DMS53 treated with DMSO at 0.1 percent for 48 hours (cell line): Measurements from ENCODE around the gene ITGA2.

Source experiments
- DNase-seq: peaks from one replicate; lab custom pipeline; 2025; ENCODE audit not compliant: unreplicated experiment; lab: John Stamatoyannopoulos, UW

The ITGA2 gene

DNA sequence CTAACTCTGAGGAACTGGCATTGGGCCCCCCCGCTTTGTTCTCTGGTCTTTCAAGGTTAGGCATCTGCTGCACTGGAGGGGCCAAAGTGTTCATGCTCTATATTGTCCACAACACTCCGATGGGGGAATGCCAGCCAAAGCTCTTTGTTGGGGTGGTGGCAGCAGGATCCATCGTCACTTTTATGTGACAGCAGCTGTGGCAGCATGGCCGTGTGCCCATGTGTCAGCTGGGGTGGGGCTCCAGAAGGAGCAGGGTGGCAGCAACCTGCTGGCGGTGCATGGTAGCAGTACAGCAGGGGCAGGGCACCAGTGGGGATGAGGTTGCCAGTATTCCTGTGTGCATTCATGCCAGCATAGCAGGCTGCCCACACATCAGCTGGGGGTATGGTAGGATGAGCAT is 28.2 kb downstream of the ITGA2 start:
- DNase-seq: no peak

- DNase-seq: no peak
These were observed 28.7 kb downstream of the ITGA2 start for GRCh38 chr5:53017794-53018391.

DNA sequence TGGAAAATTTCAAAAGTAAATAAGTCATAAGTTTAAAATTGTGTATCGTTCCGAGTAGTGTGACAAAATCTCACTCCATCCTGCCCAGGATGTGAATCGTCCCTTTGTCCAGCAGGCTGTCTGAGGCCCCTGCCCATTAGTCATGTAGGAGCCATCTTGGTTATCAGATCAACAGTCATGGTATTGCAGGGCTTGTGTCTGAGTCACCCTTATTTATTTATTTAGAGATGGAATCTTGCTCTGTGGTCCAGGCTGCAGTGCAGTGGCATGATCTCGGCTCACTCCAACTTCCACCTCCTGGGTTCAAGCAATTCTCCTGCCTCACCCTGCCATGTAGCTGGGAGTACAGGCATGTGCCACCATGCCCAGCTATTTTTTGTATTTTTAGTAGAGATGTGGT is 30.2 kb downstream of the ITGA2 start:
- no peak for DNase-seq

- no peak for DNase-seq
These were observed 33.9 kb downstream of the ITGA2 start for GRCh38 chr5:53022930-53023511.

GRCh38 chr5:53023969-53024368 is 34.8 kb downstream of the ITGA2 start:
- DNase-seq: no peak

- no peak for DNase-seq
These were observed 35.4 kb downstream of the ITGA2 start for GRCh38 chr5:53024535-53024934.

DNA sequence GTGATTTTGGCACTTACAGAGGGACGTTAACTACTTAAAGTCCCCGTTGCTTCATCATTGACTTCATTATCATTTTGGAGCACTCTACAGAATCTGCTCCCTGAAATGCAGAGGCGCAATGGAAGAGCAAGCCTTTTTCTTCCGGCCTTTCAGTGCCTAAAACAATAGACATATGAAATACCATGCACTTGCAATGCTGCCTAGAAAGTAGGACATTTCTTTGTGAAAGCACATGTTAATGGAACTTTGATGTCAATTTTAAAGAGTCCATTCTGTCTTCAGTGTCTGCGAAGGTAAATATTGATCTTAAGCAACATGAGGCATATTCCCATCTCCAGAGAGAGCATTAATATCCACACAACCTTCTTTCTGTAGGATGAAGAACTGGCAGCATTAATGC is 36.3 kb downstream of the ITGA2 start:
- DNase-seq: no peak

DNA sequence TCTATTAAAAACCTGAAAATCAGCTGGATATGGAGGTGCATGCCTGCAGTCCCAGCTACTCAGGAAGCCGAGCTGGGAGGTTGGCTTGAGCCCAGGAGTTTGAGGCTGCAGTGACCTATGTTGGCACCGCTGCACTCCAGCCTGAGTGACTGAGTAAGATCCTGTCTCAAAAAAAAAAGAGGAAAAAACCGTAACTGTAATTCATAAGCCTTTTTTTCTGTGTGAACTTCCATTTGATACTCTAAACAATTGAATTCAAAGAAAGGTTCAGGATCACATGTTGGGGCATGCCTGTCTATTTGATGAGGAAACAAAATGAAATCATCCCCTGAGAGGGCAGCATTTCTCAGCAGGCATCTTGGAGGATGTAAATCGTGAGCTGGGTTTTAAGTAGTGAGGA is 38.8 kb downstream of the ITGA2 start:
- no peak for DNase-seq

DNA sequence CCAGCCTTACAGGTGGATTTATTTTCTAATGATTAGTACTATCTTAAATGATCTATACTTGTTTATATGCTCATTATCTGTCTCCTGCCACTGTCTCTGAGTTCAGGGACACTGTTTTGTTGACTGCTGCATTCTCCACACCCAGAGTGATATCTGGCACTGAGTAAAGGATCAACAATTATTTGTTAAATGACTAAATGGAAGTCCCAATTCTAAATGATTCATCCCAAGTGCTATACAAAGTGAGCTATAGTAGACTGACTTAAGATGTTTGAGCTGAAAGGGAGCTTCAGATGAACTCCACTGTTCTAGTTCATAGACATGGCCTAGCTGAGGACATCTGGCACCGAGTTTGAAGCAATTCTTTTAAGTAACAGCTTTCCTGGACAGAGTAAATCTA is 40.5 kb downstream of the ITGA2 start:
- DNase-seq: no peak

GRCh38 chr5:53030893-53031292 is 41.7 kb downstream of the ITGA2 start:
- no peak for DNase-seq

DNA sequence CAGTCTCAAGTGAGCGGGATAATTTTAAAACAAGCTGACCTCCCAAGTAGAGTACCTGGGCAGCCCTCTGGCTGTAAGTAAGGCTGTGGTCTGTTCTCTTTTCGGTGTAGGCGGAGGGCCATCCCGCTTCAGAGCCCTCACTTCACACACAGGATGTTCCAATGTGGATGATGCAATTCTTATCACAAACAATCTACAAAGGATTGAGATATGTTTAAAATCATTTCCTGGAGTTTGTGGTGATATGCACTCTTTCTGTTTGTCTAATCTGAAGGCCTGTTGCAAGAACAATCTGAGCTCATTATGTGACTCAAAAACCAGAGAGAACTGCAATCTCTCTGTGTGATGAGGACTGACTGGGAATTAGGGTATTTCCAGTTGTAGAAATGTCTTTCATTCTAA is 42.5 kb downstream of the ITGA2 start:
- DNase-seq: no peak

GRCh38 chr5:53032188-53032587 is 43.0 kb downstream of the ITGA2 start:
- no peak for DNase-seq

DNA sequence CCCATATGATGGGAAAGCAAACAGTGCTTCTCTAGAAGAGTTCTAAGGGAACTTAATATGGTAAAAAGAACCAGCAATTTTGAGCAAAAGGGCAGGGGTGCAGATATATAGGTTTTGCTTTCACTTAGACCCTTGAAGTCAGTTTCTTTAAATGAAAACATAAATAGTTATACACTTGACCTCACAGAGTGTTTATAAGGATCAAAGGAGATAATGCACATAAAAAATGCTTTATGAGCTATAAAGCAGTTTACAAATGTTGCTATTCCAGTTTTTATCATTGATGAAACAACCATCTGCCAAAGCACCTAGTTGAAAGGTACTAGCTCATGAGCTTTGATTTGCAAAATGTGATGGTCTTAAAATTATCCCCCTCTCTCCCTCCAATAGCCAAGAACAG is 45.7 kb downstream of the ITGA2 start:
- no peak for DNase-seq

GRCh38 chr5:53035868-53036381 is 46.8 kb downstream of the ITGA2 start:
- peak; percentile 2 for DNase-seq

- no peak for DNase-seq
These were observed 48.1 kb downstream of the ITGA2 start for GRCh38 chr5:53037141-53037859.

DNA sequence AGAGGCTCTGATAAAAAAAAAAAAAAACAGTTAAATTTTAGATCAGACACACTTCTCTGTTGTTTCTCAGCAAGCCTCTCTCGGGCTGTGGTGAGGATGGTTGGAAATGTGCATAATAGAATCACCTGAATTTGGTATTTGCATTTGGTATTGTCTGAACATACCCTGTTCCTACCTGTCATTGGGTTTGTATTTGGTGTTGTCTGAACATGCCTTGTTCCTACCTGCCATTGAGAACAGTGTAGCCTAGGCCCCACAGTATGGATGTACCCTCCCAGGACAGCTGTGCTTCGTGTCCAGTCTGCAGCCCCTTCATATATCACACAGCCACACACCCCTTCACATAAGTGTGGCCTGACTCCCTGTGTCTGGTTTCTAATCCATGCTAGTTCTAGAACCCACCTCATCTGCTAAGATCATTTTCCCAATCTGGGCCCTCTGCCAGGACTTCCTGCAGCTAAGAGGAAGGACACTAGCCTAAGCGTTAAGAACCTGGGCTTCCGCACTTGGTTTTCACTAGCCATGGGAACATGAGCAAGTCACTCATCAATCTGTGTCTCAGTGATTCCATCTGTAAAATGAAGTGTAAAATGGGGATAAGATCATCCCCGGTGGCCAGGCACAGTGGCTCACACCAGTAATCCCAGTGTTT is 49.2 kb downstream of the ITGA2 start:
- no peak for DNase-seq

DNA sequence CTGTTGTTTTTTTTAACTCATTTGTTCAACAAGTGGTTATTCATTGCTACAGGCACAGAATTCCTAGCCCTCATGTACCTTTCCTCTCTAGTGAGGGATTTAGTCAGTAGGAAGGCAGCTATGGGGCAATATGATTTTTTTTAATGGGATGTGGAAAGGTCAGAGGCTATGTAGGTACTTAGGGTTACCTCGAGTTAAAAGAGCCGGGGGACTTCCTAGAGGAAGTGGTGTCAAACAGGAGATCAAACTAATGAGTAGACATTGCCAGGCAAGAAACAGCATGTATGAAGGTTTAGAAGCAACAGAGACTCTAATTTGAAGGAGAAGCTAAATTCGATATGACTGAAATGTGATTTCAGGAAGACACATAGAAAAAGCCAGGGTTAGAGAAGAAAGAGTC is 50.7 kb downstream of the ITGA2 start:
- DNase-seq: no peak

- no peak for DNase-seq
These were observed 52.0 kb downstream of the ITGA2 start for GRCh38 chr5:53041071-53041692.

DNA sequence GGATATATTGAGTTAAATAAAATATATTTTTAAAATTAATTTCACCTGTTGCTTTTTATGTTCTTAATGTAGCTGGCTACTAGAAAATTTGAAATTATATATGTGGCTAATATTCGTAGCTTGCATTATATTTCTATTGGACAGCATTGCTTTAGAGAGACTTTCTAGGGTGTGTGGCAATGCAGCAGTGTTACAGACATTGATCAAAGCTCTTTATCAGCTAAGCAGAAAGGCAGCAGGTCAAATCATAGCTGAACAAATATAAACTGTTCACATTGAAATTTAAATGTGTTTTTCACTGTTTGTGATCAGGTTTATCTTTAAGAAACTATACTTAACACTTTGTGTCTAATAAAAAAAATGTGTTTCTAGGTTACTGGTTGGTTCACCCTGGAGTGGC is 52.6 kb downstream of the ITGA2 start:
- no peak for DNase-seq

DNA sequence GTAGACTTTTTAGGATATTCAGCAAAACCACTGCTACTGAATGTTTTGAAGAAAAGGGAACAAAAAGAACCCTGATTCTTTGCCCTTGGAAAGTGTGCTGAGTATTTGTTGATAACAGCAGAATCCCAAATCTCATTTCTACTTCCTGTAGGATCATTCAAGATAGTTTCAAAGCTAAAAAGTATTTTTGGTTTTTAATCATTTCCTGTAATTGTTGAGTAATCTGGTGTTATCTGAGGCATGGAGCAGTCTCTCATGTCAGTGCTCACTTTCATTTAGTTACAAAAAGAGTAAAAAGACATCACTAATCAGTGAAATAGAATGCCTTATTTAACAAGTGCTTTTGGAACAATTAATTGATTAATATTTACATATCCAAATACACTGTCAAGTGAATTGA is 56.1 kb downstream of the ITGA2 start:
- DNase-seq: no peak

GRCh38 chr5:53048248-53048647 is 59.1 kb downstream of the ITGA2 start:
- no peak for DNase-seq

- no peak for DNase-seq
These were observed 63.3 kb downstream of the ITGA2 start for GRCh38 chr5:53052499-53052898.
